ENCODE results near the gene ARPC5. TPM values are rescaled to one million over a fixed set of nuclear protein-coding genes. Genes with fewer than 3 reads are reported as not detected.

Gene ARPC5
- polyA plus RNA-seq, 6 donors from 2014 or later = 286 to 573 (median 376) TPM

GRCh38 chr1:183600136-183600535, 35.4 kb downstream of the ARPC5 start:
- Mint-ChIP-seq H3K9me3 (peaks cover 0 to 2% (median 0%) of the 10 kb centered on the region in 7 donors), H3K27me3 (peaks cover 0 to 4% (median 0%) of the 10 kb centered on the region in 3 donors), H3K4me3 (no peak overlapping the region), H3K36me3 (no peaks in the 10 kb centered on the region), H3K4me1 (peaks cover 8 to 22% (median 22%) of the 10 kb centered on the region in 3 donors), H3K27ac (no peak overlapping the region)
- ATAC-seq (ENCODE audit: low read depth in 2 of 2) (no peak), DNase-seq (no peak)

DNA sequence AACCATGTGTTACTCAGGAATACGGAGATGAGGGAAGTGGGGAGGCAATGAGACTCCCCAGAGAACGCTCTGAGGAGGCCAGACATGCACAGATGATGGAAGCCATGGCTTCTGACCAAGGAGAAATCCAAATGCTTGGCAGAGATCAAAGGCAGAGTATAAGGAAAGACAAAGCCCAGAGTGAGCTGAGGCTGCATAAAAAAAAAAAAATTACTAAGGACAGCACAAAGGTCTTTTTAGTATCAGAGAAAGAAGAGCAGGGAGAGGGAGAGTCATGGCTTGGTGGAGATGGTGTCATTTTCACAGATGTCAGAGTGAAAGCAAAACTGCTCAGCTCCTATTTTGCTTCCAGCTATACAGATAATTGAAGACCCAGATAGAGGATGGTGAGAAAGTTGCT, 37.2 kb downstream of the ARPC5 start:
- peaks cover 11 to 14% (median 12%) of the 10 kb centered on the region in 3 donors for H3K4me1 Mint-ChIP-seq
- H3K27me3 Mint-ChIP-seq = no peaks in the 10 kb centered on the region
- peak overlapping the region in 3 of 6 donors; percentile 8 to 26 (median 24) for H3K27ac Mint-ChIP-seq
- ATAC-seq (ENCODE audit: low read depth in 2 of 2) (peak in 1 of 2 donors; percentile 39), DNase-seq (no peak)
- H3K9me3 Mint-ChIP-seq = peaks cover 0 to 2% (median 0%) of the 10 kb centered on the region in 7 donors
- no peak overlapping the region for H3K4me3 Mint-ChIP-seq
- no peaks in the 10 kb centered on the region for H3K36me3 Mint-ChIP-seq

DNA sequence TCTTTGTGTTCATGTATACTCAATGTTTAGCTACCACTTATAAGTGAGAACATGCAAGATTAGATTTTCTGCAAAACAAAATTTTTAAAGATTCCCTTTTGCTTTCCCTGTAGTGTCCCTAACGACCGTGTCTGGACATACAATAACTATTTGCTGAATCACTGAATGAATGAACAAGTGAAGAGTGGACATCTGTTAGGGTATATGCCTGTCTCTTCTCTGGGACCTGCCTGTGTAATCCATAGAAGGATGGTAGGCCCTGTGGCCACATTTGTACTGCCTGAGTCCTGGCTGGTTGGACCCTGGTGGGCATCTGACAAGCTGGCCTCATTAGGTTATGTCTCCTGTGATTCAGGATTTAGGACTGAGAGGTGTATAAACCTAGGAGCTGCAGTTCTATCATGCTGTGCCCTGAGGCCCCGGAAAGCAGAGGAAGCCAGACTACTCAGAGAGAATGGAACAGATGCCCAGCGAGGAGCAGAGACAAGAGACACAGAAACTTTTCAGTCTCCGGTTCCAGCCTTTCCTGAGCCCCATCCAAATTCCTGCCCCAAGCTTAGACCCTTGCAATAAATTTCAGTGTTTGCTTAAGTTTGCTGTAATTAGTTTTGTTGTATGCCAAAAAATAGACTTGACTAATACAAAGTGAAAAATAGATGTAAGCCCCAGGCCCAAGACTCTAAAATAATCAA, 37.8 kb downstream of the ARPC5 start:
- peaks cover 0 to 5% (median 0%) of the 10 kb centered on the region in 7 donors for H3K9me3 Mint-ChIP-seq
- ATAC-seq (ENCODE audit: low read depth in 2 of 2) (no peak), DNase-seq (no peak)
- no peaks in the 10 kb centered on the region for H3K36me3 Mint-ChIP-seq
- H3K4me1 Mint-ChIP-seq = peaks cover 17 to 20% (median 18%) of the 10 kb centered on the region in 3 donors
- no peaks in the 10 kb centered on the region for H3K27me3 Mint-ChIP-seq
- H3K27ac Mint-ChIP-seq = no peak overlapping the region
- no peak overlapping the region for H3K4me3 Mint-ChIP-seq

DNA sequence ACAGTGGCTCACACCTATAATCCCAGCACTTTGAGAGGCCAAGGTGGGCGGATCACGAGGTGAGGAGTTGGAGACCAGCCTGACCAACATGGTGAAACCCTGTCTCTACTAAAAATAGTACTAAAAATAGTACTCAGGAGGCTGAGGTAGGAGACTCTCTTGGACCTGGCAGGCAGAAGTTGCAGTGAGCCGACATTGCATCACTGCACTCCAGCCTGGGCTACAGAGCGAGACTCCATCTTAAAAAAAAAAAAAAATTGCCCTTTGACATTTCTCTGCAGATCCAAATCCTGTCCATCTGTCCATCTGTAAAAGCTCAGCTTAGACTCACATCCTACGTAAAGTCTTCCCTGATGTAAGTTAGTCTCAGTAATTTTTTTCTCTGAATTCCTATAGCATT, 39.1 kb downstream of the ARPC5 start:
- ATAC-seq (ENCODE audit: low read depth in 2 of 2) (no peak), DNase-seq (no peak)
- H3K4me1 Mint-ChIP-seq = peaks cover 27 to 30% (median 28%) of the 10 kb centered on the region in 3 donors
- peaks cover 0 to 5% (median 0%) of the 10 kb centered on the region in 7 donors for H3K9me3 Mint-ChIP-seq
- H3K27me3 Mint-ChIP-seq = no peaks in the 10 kb centered on the region
- H3K27ac Mint-ChIP-seq = no peak overlapping the region
- no peak overlapping the region for H3K4me3 Mint-ChIP-seq
- H3K36me3 Mint-ChIP-seq = no peaks in the 10 kb centered on the region

DNA sequence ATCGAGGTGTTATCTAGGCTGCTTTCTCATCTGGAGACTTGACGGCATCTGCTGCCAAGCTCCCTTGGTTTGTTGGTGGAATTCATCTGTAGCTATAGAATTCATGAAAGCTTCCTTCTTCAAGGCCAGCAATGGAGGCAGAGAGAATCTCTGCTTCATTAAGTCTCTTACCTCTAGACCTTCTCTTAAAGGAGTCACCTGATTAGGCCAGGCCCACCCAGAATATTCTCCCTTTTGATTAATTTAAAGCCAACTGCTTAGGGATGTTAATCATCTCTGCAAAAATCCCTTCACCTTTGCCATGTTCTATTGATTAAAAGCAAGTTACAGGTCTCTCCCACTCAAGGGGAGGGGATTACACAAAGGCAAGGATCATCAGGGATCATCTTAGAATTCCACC, 40.0 kb downstream of the ARPC5 start:
- Mint-ChIP-seq H3K4me1 (peaks cover 33 to 40% (median 35%) of the 10 kb centered on the region in 3 donors), H3K27me3 (no peaks in the 10 kb centered on the region), H3K36me3 (no peaks in the 10 kb centered on the region), H3K9me3 (peaks cover 0 to 5% (median 0%) of the 10 kb centered on the region in 7 donors), H3K4me3 (no peak overlapping the region), H3K27ac (no peak overlapping the region)
- no peak for ATAC-seq (ENCODE audit: low read depth in 2 of 2)
- DNase-seq = no peak

DNA sequence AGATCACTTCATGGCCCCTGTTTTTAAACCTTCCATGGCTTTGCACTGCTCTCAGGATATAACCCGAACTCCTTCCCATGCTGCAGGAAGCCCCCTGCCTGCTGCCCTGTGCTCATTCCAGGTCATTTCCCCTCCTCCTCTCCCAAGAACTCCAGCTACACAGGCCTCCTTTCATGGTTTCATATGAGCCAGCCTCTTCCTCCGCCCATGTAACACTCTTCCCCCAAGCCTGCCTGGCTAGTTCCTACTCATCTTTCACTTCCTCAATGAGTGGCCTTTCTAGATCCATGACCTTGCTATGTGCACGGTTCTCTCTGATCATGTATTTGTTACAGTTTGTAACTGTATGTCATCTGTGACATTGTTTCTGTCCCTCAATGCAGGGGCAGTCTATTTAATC, 42.2 kb downstream of the ARPC5 start:
- DNase-seq = peak; percentile 63
- Mint-ChIP-seq H3K36me3 (no peaks in the 10 kb centered on the region), H3K4me3 (peak overlapping the region in 7 of 8 donors; percentile 48 to 91 (median 67)), H3K9me3 (peaks cover 0 to 5% (median 0%) of the 10 kb centered on the region in 7 donors), H3K27ac (peak overlapping the region; percentile 61 to 98 (median 94)), H3K4me1 (peaks cover 49 to 60% (median 54%) of the 10 kb centered on the region in 3 donors), H3K27me3 (no peaks in the 10 kb centered on the region)
- peak; percentile 50 to 55 for ATAC-seq (ENCODE audit: low read depth in 2 of 2)

DNA sequence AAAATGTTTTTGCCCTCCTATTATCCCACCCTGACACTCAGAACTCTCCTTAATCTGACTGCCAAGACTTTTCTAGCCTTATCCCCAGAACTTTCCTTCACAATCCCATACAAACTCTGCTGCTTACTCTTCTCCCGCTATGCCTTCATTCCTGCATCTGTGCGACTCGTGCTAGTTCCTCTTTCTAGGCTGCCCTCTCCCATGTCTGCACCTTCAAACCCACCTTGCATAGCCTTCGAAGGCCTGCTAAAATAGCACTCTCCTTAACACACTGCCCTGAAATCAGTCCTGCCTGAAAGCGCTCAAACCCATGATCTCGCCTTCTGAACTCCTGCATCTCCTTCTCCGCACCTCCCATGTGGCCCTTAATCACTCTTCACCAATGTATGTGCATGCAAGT, 42.9 kb downstream of the ARPC5 start:
- peaks cover 0 to 5% (median 0%) of the 10 kb centered on the region in 7 donors for H3K9me3 Mint-ChIP-seq
- no peaks in the 10 kb centered on the region for H3K36me3 Mint-ChIP-seq
- DNase-seq (no peak), ATAC-seq (ENCODE audit: low read depth in 2 of 2) (no peak)
- peak overlapping the region; percentile 61 to 98 (median 94) for H3K27ac Mint-ChIP-seq
- H3K27me3 Mint-ChIP-seq = no peaks in the 10 kb centered on the region
- H3K4me1 Mint-ChIP-seq = peaks cover 48 to 57% (median 55%) of the 10 kb centered on the region in 3 donors
- H3K4me3 Mint-ChIP-seq = peak overlapping the region in 7 of 8 donors; percentile 7 to 91 (median 67)

- H3K27ac Mint-ChIP-seq = peak within 1 kb of the TSS; percentile 84 to 98 (median 94)
- H3K9me3 Mint-ChIP-seq = peaks cover 0 to 5% (median 0%) of the 10 kb centered on the region in 7 donors
- no peaks in the 10 kb centered on the region for H3K27me3 Mint-ChIP-seq
- peak; percentile 89 for ATAC-seq (ENCODE audit: low read depth in 2 of 2)
- H3K4me3 Mint-ChIP-seq = peak within 1 kb of the TSS; percentile 42 to 84 (median 68)
- peaks cover 48 to 57% (median 55%) of the 10 kb centered on the region in 3 donors for H3K4me1 Mint-ChIP-seq
- peak; percentile 89 for DNase-seq
- H3K36me3 Mint-ChIP-seq = no peaks in the 10 kb centered on the region
These were observed 45.1 kb downstream of the ARPC5 start, which contains the start of gene NCF2 for GRCh38 chr1:183590244-183591191. Gene NCF2, minus strand, starts transcription at chr1:183590459. Its CDS starts 130 bp downstream, at chr1:183590329.

- no peak for ATAC-seq (ENCODE audit: low read depth in 2 of 2)
- Mint-ChIP-seq H3K9me3 (peaks cover 0 to 5% (median 0%) of the 10 kb centered on the region in 7 donors), H3K4me3 (peak overlapping the region in 7 of 8 donors; percentile 57 to 84 (median 71)), H3K4me1 (peaks cover 51 to 60% (median 59%) of the 10 kb centered on the region in 3 donors), H3K36me3 (no peaks in the 10 kb centered on the region), H3K27me3 (no peaks in the 10 kb centered on the region), H3K27ac (peak overlapping the region; percentile 84 to 98 (median 94))
- no peak for DNase-seq
These were observed 45.7 kb downstream of the ARPC5 start for GRCh38 chr1:183589874-183590243.

GRCh38 chr1:183589384-183589783, 46.2 kb downstream of the ARPC5 start:
- H3K9me3 Mint-ChIP-seq = peaks cover 0 to 5% (median 0%) of the 10 kb centered on the region in 7 donors
- no peaks in the 10 kb centered on the region for H3K27me3 Mint-ChIP-seq
- H3K4me1 Mint-ChIP-seq = peaks cover 53 to 63% (median 63%) of the 10 kb centered on the region in 3 donors
- H3K27ac Mint-ChIP-seq = peak overlapping the region; percentile 84 to 98 (median 94)
- no peaks in the 10 kb centered on the region for H3K36me3 Mint-ChIP-seq
- no peak for DNase-seq
- H3K4me3 Mint-ChIP-seq = peak overlapping the region in 7 of 8 donors; percentile 42 to 78 (median 65)
- no peak for ATAC-seq (ENCODE audit: low read depth in 2 of 2)

- ATAC-seq (ENCODE audit: low read depth in 2 of 2) (no peak), DNase-seq (no peak)
- H3K27ac Mint-ChIP-seq = peak overlapping the region in 5 of 6 donors; percentile 64 to 98 (median 95)
- H3K27me3 Mint-ChIP-seq = no peaks in the 10 kb centered on the region
- H3K4me3 Mint-ChIP-seq = peak overlapping the region in 7 of 8 donors; percentile 41 to 78 (median 69)
- peaks cover 53 to 66% (median 62%) of the 10 kb centered on the region in 3 donors for H3K4me1 Mint-ChIP-seq
- H3K36me3 Mint-ChIP-seq = no peaks in the 10 kb centered on the region
- peaks cover 0 to 5% (median 0%) of the 10 kb centered on the region in 7 donors for H3K9me3 Mint-ChIP-seq
These were observed 46.8 kb downstream of the ARPC5 start for GRCh38 chr1:183588827-183589226.

DNA sequence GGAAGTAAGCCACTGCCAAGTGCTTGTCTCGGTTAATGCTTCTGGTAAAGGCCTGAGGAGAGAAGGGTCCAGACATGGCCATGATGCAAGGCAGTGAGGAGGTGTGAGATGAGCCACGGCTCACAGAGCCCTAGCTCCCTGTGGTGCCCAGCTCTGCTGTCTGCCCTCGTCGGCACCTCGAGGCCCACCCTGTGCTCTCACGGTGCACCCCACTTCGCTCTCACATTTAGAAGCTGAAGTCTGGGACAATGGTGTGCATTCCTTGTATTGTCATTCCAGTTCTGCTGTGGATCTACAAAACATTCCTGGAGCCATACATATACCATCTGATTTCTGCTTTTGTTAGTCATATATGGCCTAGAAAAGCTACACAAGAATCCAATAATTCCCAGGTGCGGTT, 48.7 kb downstream of the ARPC5 start:
- no peak for ATAC-seq (ENCODE audit: low read depth in 2 of 2)
- Mint-ChIP-seq H3K4me3 (no peak overlapping the region), H3K9me3 (no peaks in the 10 kb centered on the region), H3K27me3 (no peaks in the 10 kb centered on the region), H3K27ac (no peak overlapping the region), H3K36me3 (no peaks in the 10 kb centered on the region), H3K4me1 (peaks cover 40 to 57% (median 56%) of the 10 kb centered on the region in 3 donors)
- no peak for DNase-seq

DNA sequence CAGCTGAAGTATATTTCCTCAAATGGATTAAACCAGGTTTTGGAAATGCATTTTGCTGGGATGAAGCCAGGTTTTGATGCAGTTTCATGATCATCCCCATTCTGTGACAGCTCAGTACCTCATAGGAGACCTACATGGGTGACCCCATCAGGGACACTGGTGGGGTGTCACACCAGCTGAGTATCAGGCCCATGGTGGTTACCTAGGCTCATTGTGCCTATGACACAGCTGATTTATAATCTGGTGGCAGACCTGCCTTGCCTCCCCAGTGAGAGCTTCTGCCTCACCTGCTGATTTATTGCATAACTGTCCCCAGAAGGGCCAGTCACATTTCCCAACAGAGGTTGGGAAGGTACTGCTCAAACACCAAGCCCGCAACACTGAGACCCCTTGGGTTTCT, 49.1 kb downstream of the ARPC5 start:
- H3K4me3 Mint-ChIP-seq = no peak overlapping the region
- ATAC-seq (ENCODE audit: low read depth in 2 of 2) (no peak), DNase-seq (no peak)
- H3K27ac Mint-ChIP-seq = no peak overlapping the region
- no peaks in the 10 kb centered on the region for H3K9me3 Mint-ChIP-seq
- no peaks in the 10 kb centered on the region for H3K27me3 Mint-ChIP-seq
- H3K4me1 Mint-ChIP-seq = peaks cover 42 to 61% (median 54%) of the 10 kb centered on the region in 3 donors
- H3K36me3 Mint-ChIP-seq = no peaks in the 10 kb centered on the region
